ENCODE data around the gene ELF1. TPM values are rescaled to one million over a fixed set of nuclear protein-coding genes. Genes with fewer than 3 reads are reported as not detected.

The ELF1 gene
- total RNA-seq, 1 experiment from 2014 or later = 15.3 TPM

- Histone ChIP-seq H3K9me3 (ENCODE audit: low read length) (no peaks in the 10 kb centered on the region), H3K9me2 (replicated peaks; ENCODE audit: low read length) (no peaks in the 10 kb centered on the region), H3K4me3 (ENCODE audit: low read length) (peak overlapping the region; percentile 32; the same call in 1 of the 2 replicates), H3K36me3 (ENCODE audit: low read depth, low read length) (no peaks in the 10 kb centered on the region), H3K79me2 (ENCODE audit: low read length) (peaks cover 73% of the 10 kb centered on the region), H3K4me2 (ENCODE audit: low read length) (peak overlapping the region; percentile 77), H3F3A (ENCODE audit: low read length, unreplicated experiment) (no peaks in the 10 kb centered on the region), H3K27ac (ENCODE audit: low read length) (peak overlapping the region; percentile 69), H4K20me1 (ENCODE audit: low read length) (no peaks in the 10 kb centered on the region), H2AFZ (ENCODE audit: low read length) (no peak overlapping the region), H3K9ac (ENCODE audit: low read length) (peak overlapping the region; percentile 12; the same call in 1 of the 2 replicates), H3K27me3 (ENCODE audit: low read length) (no peaks in the 10 kb centered on the region), H3K4me1 (ENCODE audit: insufficient read depth, low read length) (peaks cover 33% of the 10 kb centered on the region)
- TF ChIP-seq EZH2phosphoT487 (IDR thresholded peaks at IDR 0.05; ENCODE audit: borderline replicate concordance, low read length) = no peak
- TF ChIP-seq EZH2 (IDR thresholded peaks at IDR 0.05; ENCODE audit: low read length, unreplicated experiment) = no peak
- TF ChIP-seq, protein P1, sequence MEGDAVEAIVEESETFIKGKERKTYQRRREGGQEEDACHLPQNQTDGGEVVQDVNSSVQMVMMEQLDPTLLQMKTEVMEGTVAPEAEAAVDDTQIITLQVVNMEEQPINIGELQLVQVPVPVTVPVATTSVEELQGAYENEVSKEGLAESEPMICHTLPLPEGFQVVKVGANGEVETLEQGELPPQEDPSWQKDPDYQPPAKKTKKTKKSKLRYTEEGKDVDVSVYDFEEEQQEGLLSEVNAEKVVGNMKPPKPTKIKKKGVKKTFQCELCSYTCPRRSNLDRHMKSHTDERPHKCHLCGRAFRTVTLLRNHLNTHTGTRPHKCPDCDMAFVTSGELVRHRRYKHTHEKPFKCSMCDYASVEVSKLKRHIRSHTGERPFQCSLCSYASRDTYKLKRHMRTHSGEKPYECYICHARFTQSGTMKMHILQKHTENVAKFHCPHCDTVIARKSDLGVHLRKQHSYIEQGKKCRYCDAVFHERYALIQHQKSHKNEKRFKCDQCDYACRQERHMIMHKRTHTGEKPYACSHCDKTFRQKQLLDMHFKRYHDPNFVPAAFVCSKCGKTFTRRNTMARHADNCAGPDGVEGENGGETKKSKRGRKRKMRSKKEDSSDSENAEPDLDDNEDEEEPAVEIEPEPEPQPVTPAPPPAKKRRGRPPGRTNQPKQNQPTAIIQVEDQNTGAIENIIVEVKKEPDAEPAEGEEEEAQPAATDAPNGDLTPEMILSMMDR (conservative IDR thresholded peaks at IDR 0.05; ENCODE audit: low read depth, low read length) = peak; percentile 38; the same call in 1 of the 2 replicates
- ChIA-PET CTCF (no interaction called here), POLR2A (ENCODE audit: unreplicated experiment) (no interaction called here)
- intact Hi-C loops (cut with micrococcal nuclease) = loop anchor here (2.0 kb wide), 1 partner anchor 216 kb away; no protein-coding TSS in a partner anchor
- no peak; the same call in 1 of the 2 replicates for ATAC-seq
- peak; percentile 34 for DNase-seq
- BruUV-seq (replicated peaks) = no TSS peak
Observed at GRCh38 chr13:40992678-40993518, 26.2 kb downstream of the ELF1 start.

DNA sequence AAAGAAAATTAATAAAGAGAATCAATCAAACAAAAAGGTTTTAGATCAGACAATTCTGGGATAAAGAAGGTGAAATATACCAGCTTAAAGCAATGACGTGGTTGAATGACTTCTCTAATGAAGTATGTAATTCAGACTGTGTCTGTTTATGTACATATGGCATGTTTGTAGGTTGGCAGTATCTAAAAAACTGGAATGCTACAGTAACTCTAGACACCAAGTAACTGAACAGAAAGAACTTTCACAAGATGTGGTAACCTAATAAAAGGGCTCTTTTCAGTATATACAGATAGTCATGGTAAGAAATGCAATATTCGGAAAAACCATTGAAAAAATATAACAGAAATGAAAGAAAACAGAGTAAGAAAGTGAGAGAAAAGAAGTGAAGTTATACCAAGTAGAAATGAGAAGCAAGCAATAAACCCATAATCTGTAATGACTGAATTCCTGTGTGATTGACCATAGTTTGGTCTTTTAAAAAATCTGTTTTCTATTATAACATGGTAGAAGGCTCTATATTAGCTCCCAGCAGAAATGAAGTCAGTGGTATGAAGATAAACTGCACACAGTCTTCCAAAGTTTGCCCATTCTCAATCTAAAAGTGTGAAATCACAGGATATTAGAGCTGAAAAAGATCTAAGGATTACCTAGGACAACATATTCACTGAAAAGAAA is 31.4 kb downstream of the ELF1 start:
- BruUV-seq (replicated peaks) = no TSS peak
- Histone ChIP-seq H3K9me2 (replicated peaks; ENCODE audit: low read length) (no peaks in the 10 kb centered on the region), H3K9me3 (ENCODE audit: low read length) (no peaks in the 10 kb centered on the region), H3K79me2 (ENCODE audit: low read length) (peaks cover 49% of the 10 kb centered on the region), H3K4me3 (ENCODE audit: low read length) (no peak overlapping the region), H3K4me1 (ENCODE audit: insufficient read depth, low read length) (peaks cover 18% of the 10 kb centered on the region), H3K36me3 (ENCODE audit: low read depth, low read length) (no peaks in the 10 kb centered on the region), H3F3A (ENCODE audit: low read length, unreplicated experiment) (no peaks in the 10 kb centered on the region), H3K9ac (ENCODE audit: low read length) (no peak overlapping the region), H2AFZ (ENCODE audit: low read length) (no peak overlapping the region), H4K20me1 (ENCODE audit: low read length) (peaks cover 5% of the 10 kb centered on the region; the same call in 1 of the 2 replicates), H3K27me3 (ENCODE audit: low read length) (no peaks in the 10 kb centered on the region), H3K4me2 (ENCODE audit: low read length) (no peak overlapping the region), H3K27ac (ENCODE audit: low read length) (no peak overlapping the region)
- TF ChIP-seq, protein P1 (conservative IDR thresholded peaks at IDR 0.05; ENCODE audit: low read depth, low read length) = no peak
- TF ChIP-seq EZH2phosphoT487 (IDR thresholded peaks at IDR 0.05; ENCODE audit: borderline replicate concordance, low read length) = no peak
- TF ChIP-seq EZH2 (IDR thresholded peaks at IDR 0.05; ENCODE audit: low read length, unreplicated experiment) = no peak
- ChIA-PET POLR2A (ENCODE audit: unreplicated experiment) (interaction anchor here (0.6 to 0.7 kb wide), 2 partner anchors 192 to 635 kb away, joined by 4 to 19 read pairs; no protein-coding TSS in a partner anchor), CTCF (interaction anchor here (0.6 kb wide), 1 partner anchor 1171 kb away, joined by 7 read pairs; no protein-coding TSS in a partner anchor)
- intact Hi-C loops (cut with micrococcal nuclease) = no loop called here
- DNase-seq (no peak), ATAC-seq (no peak)

All from PC-3 (cell line).